OCI-M2 (cell line): ENCODE data around the gene CASP9.
"Not testable (repeated sequence)": the region's sequence is repeated elsewhere in the genome, so short reads cannot be mapped to it uniquely, and the experiment has no call there.

Experiments
- DNase-seq: peaks from one replicate; lab custom pipeline; 2025; ENCODE audit not compliant: unreplicated experiment; lab: John Stamatoyannopoulos, UW

The CASP9 gene

GRCh38 chr1:15501208-15502032 lies 22.6 kb downstream of the CASP9 start:
- DNase-seq: no peak

GRCh38 chr1:15500184-15501178 lies 23.5 kb downstream of the CASP9 start:
- DNase-seq: no peak

- no peak for DNase-seq
Observed at GRCh38 chr1:15493869-15494390, 30.1 kb downstream of the CASP9 start.

GRCh38 chr1:15492596-15492995 lies 31.4 kb downstream of the CASP9 start:
- DNase-seq: no peak

- not testable (repeated sequence) for DNase-seq
Observed at GRCh38 chr1:15491010-15491409, 33.0 kb downstream of the CASP9 start.

- no peak for DNase-seq
Observed at GRCh38 chr1:15489052-15489736, 34.8 kb downstream of the CASP9 start.

GRCh38 chr1:15488371-15488770 lies 35.6 kb downstream of the CASP9 start:
- DNase-seq: no peak

GRCh38 chr1:15486844-15487610 lies 37.0 kb downstream of the CASP9 start:
- DNase-seq: not testable (repeated sequence)

GRCh38 chr1:15485636-15486035 lies 38.4 kb downstream of the CASP9 start:
- DNase-seq: no peak

GRCh38 chr1:15484443-15484842 lies 39.6 kb downstream of the CASP9 start:
- not testable (repeated sequence) for DNase-seq

GRCh38 chr1:15483971-15484370 lies 40.0 kb downstream of the CASP9 start:
- DNase-seq: no peak

- DNase-seq: not testable (repeated sequence)
Observed at GRCh38 chr1:15482983-15483543, 41.0 kb downstream of the CASP9 start.

- DNase-seq: not testable (repeated sequence)
Observed at GRCh38 chr1:15482455-15482854, 41.6 kb downstream of the CASP9 start.

- no peak for DNase-seq
Observed at GRCh38 chr1:15479654-15480347, 44.2 kb downstream of the CASP9 start.

- no peak for DNase-seq
Observed at GRCh38 chr1:15477646-15478212, 46.3 kb downstream of the CASP9 start.

- DNase-seq: no peak
Observed at GRCh38 chr1:15476927-15477326, 47.1 kb downstream of the CASP9 start.

GRCh38 chr1:15475752-15476314 lies 48.2 kb downstream of the CASP9 start, which contains the start of gene CELA2B:
TSS of gene CELA2B (plus strand) at chr1:15476104. CDS start at chr1:15476126, 22 bp downstream.
- no peak for DNase-seq

GRCh38 chr1:15472587-15472986 lies 51.4 kb downstream of the CASP9 start:
- no peak for DNase-seq
